Karpas-422 (cell line): ENCODE results near the gene CLIP4. TPM values are rescaled to one million over a fixed set of nuclear protein-coding genes. Genes with fewer than 3 reads are reported as not detected.

Experiments used
- DNase-seq: peaks from one replicate; pipeline ENCODE4 v3.0.0-alpha.2; 2015
- H2AFZ ChIP-seq: fragments of 200-600 bp; sonication (generic); 2 replicates; pipeline ENCODE4 v1.6.1; 2014; ENCODE audit warnings: antibody characterized with exemption, low read length, mixed read lengths
- H3K27ac ChIP-seq: fragments of 200-600 bp; sonication (generic); 2 replicates; pipeline ENCODE4 v1.5.1; 2014; ENCODE audit warnings: mild to moderate bottlenecking, low read length, moderate library complexity
- H3K27me3 ChIP-seq: fragments of 200-600 bp; sonication (generic); 2 replicates; pipeline ENCODE4 v1.6.1; 2014; ENCODE audit warnings: low read length, mixed read lengths
- H3K36me3 ChIP-seq: fragments of 200-600 bp; sonication (generic); 2 replicates; pipeline ENCODE4 v1.6.1; 2014; ENCODE audit warnings: low read length, mixed read lengths; ENCODE audit not compliant: insufficient read depth
- H3K4me1 ChIP-seq: fragments of 200-600 bp; sonication (generic); 2 replicates; pipeline ENCODE4 v1.6.1; 2014; ENCODE audit warnings: mild to moderate bottlenecking, low read length, mixed read lengths
- H3K4me2 ChIP-seq: fragments of 200-600 bp; sonication (generic); 2 replicates; pipeline ENCODE4 v1.6.1; 2014; ENCODE audit warnings: low read length, low read depth, mild to moderate bottlenecking; ENCODE audit not compliant: poor library complexity, severe bottlenecking
- H3K4me3 ChIP-seq: fragments of 200-600 bp; sonication (generic); 2 replicates; pipeline ENCODE4 v1.5.1; 2014; ENCODE audit warnings: mild to moderate bottlenecking, antibody characterized with exemption, low read length, mixed read lengths
- H3K79me2 ChIP-seq: fragments of 200-600 bp; sonication (generic); 2 replicates; pipeline ENCODE4 v1.6.1; 2014; ENCODE audit warnings: mild to moderate bottlenecking, low read length, mixed read lengths
- H3K9ac ChIP-seq: fragments of 200-600 bp; sonication (generic); 2 replicates; pipeline ENCODE4 v1.6.0; 2014; ENCODE audit warnings: low read length
- H3K9me2 ChIP-seq: fragments of 200-600 bp; sonication (generic), shearing (Covaris generic); replicated peaks from 2 replicates; pipeline ENCODE4 v1.6.0; 2014; ENCODE audit warnings: mild to moderate bottlenecking, low read length, moderate library complexity; ENCODE audit not compliant: insufficient read depth
- H3K9me3 ChIP-seq: fragments of 300-700, 200-600 bp; sonication (generic); 2 replicates; pipeline ENCODE4 v1.6.1; 2014; ENCODE audit warnings: low read length, mixed read lengths
- H4K20me1 ChIP-seq: fragments of 200-600 bp; sonication (generic); 2 replicates; pipeline ENCODE4 v1.6.1; 2014; ENCODE audit warnings: mild to moderate bottlenecking, antibody characterized with exemption, low read length, low read depth; ENCODE audit not compliant: insufficient read depth
- total RNA-seq: library from RNA; depleted of rRNA; stranded (reverse); fragments of >200 nt; shearing (Covaris generic); gene quantifications from 2 replicates; pipeline ENCODE4 v1.2.3, GENCODE V29; 2014; ENCODE audit warnings: low replicate concordance

The CLIP4 gene
- total RNA-seq, 1 experiment from 2014 or later = not detected

GRCh38 chr2:29225814-29226213 is 110.6 kb downstream of the CLIP4 start:
- H3K79me2 ChIP-seq = no peaks in the 10 kb centered on the region
- no peak for DNase-seq
- no peaks in the 10 kb centered on the region for H3K4me1 ChIP-seq
- no peak overlapping the region for H3K27ac ChIP-seq
- H4K20me1 ChIP-seq = no peaks in the 10 kb centered on the region
- no peak overlapping the region for H3K4me2 ChIP-seq
- no peak overlapping the region for H3K9ac ChIP-seq
- no peaks in the 10 kb centered on the region for H3K9me2 ChIP-seq
- H3K27me3 ChIP-seq = no peaks in the 10 kb centered on the region
- no peak overlapping the region for H2AFZ ChIP-seq
- no peaks in the 10 kb centered on the region for H3K36me3 ChIP-seq
- no peak overlapping the region for H3K4me3 ChIP-seq
- H3K9me3 ChIP-seq = no peaks in the 10 kb centered on the region

DNA sequence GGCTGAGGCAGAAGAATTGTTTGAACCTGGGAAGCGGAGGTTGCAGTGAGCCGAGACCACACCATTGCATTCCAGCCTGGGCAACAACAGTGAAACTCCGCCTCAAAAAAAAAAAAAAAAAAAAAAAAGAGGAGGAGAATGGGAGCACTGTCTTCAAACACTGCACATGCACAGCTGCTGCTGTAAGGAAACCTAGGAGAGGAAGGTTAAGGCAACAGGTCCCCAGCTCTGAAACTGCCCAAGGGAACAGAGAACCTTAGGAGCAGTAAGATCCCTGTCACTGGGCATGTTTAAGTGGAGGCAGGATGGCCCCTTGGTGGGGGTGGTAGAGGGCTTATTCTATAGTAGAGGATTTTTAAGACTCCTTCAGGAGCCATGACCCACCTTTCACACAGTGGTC is 111.2 kb downstream of the CLIP4 start:
- Histone ChIP-seq H3K79me2 (no peaks in the 10 kb centered on the region), H3K36me3 (no peaks in the 10 kb centered on the region), H2AFZ (no peak overlapping the region), H3K9me2 (no peaks in the 10 kb centered on the region), H3K27ac (no peak overlapping the region), H3K9me3 (no peaks in the 10 kb centered on the region), H3K4me1 (no peaks in the 10 kb centered on the region), H4K20me1 (no peaks in the 10 kb centered on the region), H3K9ac (no peak overlapping the region), H3K4me3 (no peak overlapping the region), H3K27me3 (no peaks in the 10 kb centered on the region), H3K4me2 (no peak overlapping the region)
- DNase-seq = no peak

- Histone ChIP-seq H4K20me1 (no peaks in the 10 kb centered on the region), H3K4me2 (no peak overlapping the region), H3K79me2 (no peaks in the 10 kb centered on the region), H3K9me2 (no peaks in the 10 kb centered on the region), H3K36me3 (no peaks in the 10 kb centered on the region), H3K27ac (no peak overlapping the region), H3K9ac (no peak overlapping the region), H3K9me3 (no peaks in the 10 kb centered on the region), H2AFZ (no peak overlapping the region), H3K27me3 (no peaks in the 10 kb centered on the region), H3K4me1 (no peaks in the 10 kb centered on the region), H3K4me3 (no peak overlapping the region)
- no peak for DNase-seq
Measured at GRCh38 chr2:29226808-29227207, 111.6 kb downstream of the CLIP4 start.

DNA sequence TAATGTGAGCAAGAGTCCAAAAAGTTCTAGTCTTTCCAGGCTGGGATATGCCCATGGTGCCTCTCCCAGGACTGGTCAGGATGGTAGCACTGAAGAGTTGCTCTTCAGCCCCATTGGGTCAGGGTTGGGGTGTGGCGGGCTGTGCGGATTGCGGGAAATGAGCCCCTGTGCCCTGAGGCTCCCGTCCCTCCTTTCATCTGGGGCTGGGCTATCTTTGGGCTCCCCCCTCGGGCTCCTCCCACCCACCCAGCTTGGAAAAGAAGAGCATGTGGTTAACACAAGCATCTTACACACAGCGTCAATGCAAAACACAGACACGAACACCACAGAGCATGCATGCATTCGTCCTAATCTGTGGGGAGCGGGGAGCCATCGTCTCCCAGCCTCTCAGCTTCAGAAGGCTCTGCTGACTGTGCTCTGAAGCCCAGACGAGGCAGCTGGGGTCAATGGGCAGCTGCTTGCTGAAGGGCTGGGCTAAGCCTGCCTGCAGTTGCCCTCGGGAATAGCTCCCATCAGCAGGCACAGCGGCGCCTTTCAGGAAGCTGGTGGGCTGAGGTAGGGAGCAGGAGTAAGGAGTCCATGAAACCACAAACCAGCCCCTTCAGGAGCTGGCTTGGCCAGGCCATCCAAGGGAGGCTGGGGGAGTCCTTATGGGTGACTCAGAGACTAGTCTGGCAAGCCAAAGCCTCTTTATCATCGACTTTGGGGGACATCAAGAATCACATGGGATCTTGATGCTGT is 112.9 kb downstream of the CLIP4 start:
- Histone ChIP-seq H3K4me1 (no peaks in the 10 kb centered on the region), H3K9me3 (no peaks in the 10 kb centered on the region), H3K27me3 (no peaks in the 10 kb centered on the region), H2AFZ (no peak overlapping the region), H3K4me2 (no peak overlapping the region), H4K20me1 (no peaks in the 10 kb centered on the region), H3K9me2 (no peaks in the 10 kb centered on the region), H3K27ac (no peak overlapping the region), H3K9ac (no peak overlapping the region), H3K4me3 (no peak overlapping the region), H3K36me3 (no peaks in the 10 kb centered on the region), H3K79me2 (no peaks in the 10 kb centered on the region)
- DNase-seq = no peak

- Histone ChIP-seq H3K36me3 (no peaks in the 10 kb centered on the region), H4K20me1 (no peaks in the 10 kb centered on the region), H3K9ac (no peak overlapping the region), H3K4me2 (no peak overlapping the region), H3K9me2 (no peaks in the 10 kb centered on the region), H3K27me3 (no peaks in the 10 kb centered on the region), H3K4me3 (no peak overlapping the region), H2AFZ (no peak overlapping the region), H3K79me2 (no peaks in the 10 kb centered on the region), H3K4me1 (no peaks in the 10 kb centered on the region), H3K9me3 (no peaks in the 10 kb centered on the region), H3K27ac (no peak overlapping the region)
- DNase-seq = no peak
Measured at GRCh38 chr2:29228947-29229346, 113.7 kb downstream of the CLIP4 start.

- Histone ChIP-seq H3K36me3 (no peaks in the 10 kb centered on the region), H3K4me1 (no peaks in the 10 kb centered on the region), H3K9me2 (no peaks in the 10 kb centered on the region), H3K4me2 (no peak overlapping the region), H3K79me2 (no peaks in the 10 kb centered on the region), H3K27me3 (no peaks in the 10 kb centered on the region), H4K20me1 (no peaks in the 10 kb centered on the region), H3K4me3 (no peak overlapping the region), H3K9me3 (no peaks in the 10 kb centered on the region), H3K27ac (no peak overlapping the region), H3K9ac (no peak overlapping the region), H2AFZ (no peak overlapping the region)
- DNase-seq = no peak
Measured at GRCh38 chr2:29229640-29230039, 114.4 kb downstream of the CLIP4 start.

DNA sequence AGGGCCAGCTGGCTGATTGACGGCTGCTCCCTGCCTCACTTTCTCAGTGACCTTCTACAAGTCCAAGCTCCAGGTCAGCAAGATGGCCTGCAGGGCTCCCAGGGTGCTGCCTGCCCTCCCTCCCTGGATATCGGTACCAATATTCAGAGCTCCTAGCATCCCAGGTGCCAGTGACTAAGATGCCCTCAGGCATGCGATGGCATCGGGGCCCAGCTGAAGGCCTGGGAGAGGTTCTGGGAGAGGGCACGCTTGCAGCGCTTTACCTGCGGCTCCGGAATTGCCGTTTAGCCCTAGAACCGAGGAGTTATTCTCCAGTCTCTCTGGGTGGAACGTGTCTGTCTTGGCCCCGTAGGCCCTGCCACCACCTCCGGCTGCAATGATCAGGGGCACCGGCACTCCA is 116.8 kb downstream of the CLIP4 start:
- DNase-seq = no peak
- H3K36me3 ChIP-seq = no peaks in the 10 kb centered on the region
- H3K4me2 ChIP-seq = no peak overlapping the region
- H3K9ac ChIP-seq = no peak overlapping the region
- no peak overlapping the region for H2AFZ ChIP-seq
- H3K4me3 ChIP-seq = no peak overlapping the region
- no peak overlapping the region for H3K27ac ChIP-seq
- H3K9me2 ChIP-seq = no peaks in the 10 kb centered on the region
- no peaks in the 10 kb centered on the region for H3K79me2 ChIP-seq
- no peaks in the 10 kb centered on the region for H3K4me1 ChIP-seq
- no peaks in the 10 kb centered on the region for H4K20me1 ChIP-seq
- H3K9me3 ChIP-seq = no peaks in the 10 kb centered on the region
- H3K27me3 ChIP-seq = no peaks in the 10 kb centered on the region

- Histone ChIP-seq H3K9ac (no peak overlapping the region), H3K4me2 (no peak overlapping the region)
Measured at GRCh38 chr2:29233428-29233827, 118.2 kb downstream of the CLIP4 start.

More at GRCh38 chr2:29233428-29233827, 118.2 kb downstream of the CLIP4 start:
- Histone ChIP-seq H3K27ac (no peak overlapping the region), H3K36me3 (no peaks in the 10 kb centered on the region), H2AFZ (no peak overlapping the region), H3K9me2 (no peaks in the 10 kb centered on the region), H3K4me1 (no peaks in the 10 kb centered on the region), H4K20me1 (no peaks in the 10 kb centered on the region), H3K79me2 (no peaks in the 10 kb centered on the region), H3K27me3 (no peaks in the 10 kb centered on the region), H3K9me3 (no peaks in the 10 kb centered on the region), H3K4me3 (no peak overlapping the region)
- no peak for DNase-seq
